GM19193 (cell line): ENCODE data around the gene CLIC1.

Experiments used
- POLR2A ChIP-seq: IDR thresholded peaks from 4 replicates; pipeline ENCODE4 v1.6.1; 2011; ENCODE audit not compliant: insufficient read depth, insufficient read length; ENCODE audit errors: extremely low read depth

Gene CLIC1

DNA sequence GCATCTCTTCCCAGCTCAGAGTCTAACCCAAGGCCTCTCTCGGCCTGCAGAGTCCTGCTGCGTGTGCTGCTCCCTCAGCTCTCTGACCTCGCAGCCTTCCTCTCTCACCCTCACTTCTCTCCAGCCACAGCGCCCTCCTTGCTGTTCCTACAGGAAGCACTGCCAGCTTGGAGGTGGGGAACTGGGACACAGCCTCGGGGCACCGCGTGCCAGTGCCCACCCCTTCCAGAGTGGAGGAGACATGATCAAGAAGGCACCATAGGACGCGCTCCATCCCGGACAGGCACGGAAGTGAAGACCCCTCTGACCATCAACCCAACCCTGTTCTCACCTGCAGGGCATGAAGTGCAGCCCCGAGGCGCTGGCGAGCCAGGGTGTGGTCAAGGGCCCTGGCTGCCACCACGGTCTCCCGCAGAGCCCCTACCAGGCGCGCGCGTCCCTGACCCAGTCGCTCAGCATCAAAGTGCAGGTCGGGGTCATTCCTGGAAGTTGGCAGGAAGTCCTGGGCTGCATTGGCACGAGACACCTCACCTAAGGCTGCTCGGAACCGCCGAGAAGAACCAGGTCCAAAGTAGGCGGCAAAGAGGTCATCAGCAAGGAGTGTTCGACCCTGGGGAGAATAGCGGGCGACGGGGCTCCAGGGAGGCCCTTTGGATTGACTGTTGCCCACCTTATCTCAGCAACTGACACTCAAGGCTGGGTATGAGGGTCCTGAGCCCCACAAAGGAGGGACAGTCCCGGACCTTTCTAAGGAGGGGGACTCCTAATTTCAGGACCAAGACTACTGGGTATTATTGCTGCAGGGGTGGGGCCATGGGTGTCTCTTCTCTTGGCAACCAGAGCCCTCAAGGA lies 39.5 kb upstream of the CLIC1 start:
- TF ChIP-seq POLR2A, result no peak

DNA sequence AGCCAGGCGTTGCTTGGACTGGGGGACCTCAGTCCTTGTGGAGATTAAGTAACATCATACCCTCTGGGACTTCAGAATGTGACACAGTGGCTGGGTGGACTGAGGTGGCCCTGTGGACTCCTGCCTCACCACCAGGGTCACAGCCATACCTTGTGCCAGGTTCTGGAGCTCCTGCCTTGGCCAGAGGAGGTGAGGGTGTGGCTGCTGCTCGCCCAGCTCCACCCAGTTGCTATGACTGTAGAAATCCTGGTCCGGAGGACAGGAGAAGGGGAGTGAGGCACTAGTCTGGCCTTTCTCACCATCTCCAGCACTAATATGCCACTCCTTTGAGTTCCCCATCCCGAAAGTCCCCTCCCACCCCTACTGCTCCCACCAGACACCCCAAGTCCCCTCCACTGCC lies 38.9 kb upstream of the CLIC1 start:
- TF ChIP-seq POLR2A, result no peak

DNA sequence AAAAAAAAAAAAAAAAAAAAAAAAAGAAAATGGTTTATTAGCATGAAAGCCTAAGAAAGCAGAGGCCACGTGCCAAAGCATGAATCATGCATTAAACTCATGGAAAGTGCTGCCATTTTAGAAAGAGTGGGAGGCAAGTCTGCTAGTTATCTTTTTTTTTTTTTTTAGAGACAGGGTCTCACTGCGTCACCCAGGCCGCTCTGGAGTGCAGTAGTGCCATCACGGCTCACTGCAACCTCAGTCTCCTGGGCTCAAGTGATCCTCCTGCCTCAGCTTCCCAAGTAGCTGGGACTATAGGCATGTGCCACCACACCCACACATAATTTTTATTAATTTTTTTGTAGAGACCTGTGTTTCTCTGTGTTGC lies 35.6 kb upstream of the CLIC1 start:
- TF ChIP-seq POLR2A, result no peak

DNA sequence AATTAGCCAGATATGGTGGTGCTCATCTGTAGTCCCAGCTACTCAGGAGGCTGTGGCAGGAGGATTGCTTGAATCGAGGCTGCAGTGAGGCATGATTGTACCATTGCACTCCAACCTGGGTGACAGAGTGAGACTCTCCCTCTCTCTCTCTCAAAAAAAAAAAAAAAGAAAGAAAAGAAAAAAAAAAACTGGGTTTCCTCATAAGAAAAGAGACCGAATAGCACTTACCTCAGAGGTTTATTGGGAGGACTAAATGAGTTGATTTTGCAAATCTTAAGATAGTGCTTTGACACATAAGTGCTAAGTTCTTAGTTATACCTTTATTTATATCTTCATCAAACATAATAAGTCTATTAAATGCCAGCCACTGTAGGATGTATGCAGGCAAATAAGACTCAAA lies 34.5 kb upstream of the CLIC1 start:
- no peak for TF ChIP-seq POLR2A

DNA sequence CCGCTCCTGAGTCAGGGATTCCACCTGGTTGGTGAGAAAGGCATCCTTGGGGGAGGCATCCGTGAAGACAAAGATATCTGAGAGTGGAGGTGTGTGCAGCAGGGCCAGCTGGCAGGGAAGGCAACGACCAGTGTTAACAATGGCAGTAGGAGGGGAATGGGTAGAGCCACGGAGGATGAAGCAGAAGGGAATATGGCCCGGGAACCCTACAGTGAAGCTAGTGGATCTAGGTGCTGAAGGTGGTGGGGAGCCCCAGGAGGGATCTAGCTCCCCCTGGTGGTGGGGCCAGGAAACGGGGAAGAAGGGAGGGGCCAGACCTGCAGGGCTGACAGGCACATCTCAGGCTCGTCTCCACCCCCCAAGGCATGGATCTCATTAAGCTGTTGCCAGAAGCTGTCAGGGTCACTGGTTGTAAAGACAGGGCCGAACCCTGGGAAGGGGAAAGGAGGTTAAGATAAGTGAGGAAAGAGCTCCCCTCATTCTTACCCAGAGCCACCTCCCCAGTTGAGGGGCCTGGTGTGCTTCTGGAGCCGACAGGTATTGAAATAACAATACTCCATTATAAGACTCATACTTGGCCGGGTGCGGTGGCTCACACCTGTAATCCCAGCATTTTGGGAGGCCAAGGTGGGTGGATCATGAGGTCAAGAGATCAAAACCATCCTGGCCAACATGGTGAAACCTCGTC lies 33.5 kb upstream of the CLIC1 start:
- no peak for TF ChIP-seq POLR2A

DNA sequence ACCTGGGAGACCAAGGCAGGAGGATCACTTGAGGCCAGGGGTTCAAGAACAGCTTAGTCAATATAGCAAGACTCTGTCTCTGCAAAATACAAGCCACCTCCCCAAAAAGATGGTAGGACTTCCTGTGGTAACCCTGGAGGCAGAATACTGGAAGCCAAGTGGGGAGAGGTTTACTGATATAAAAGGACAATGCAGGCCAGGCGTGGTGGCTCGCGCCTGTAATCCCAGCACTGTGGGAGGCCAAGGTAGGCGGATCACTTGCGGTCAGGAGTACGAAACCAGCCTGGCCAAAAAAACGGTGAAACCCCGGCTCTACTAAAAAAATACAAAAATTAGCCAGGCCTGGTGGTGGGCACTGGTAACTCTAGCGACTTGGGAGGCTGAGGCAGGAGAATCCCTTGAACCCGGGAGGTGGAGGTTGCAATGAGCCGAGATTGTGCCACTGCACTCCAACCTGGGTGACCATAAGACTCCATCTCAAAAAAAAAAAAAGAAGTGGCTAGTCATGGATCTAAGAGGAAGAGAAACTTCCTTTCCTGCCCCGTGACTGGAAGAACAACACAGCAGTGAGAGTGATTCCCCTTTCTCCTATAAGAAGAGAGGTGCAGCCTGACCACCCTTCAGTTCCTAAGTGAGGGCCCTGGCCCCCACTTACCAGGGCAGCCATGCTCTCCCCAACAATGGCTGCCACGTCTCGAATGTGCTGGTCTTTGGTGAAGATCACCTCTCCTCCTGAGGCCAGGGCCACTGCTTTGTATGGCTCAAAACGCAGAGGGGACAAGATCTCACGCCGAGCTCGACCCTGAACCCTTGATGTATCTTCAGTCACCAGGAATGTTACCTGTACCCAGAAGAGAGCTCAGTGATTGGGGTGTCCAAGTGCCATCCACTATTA lies 32.3 kb upstream of the CLIC1 start:
- no peak for TF ChIP-seq POLR2A

DNA sequence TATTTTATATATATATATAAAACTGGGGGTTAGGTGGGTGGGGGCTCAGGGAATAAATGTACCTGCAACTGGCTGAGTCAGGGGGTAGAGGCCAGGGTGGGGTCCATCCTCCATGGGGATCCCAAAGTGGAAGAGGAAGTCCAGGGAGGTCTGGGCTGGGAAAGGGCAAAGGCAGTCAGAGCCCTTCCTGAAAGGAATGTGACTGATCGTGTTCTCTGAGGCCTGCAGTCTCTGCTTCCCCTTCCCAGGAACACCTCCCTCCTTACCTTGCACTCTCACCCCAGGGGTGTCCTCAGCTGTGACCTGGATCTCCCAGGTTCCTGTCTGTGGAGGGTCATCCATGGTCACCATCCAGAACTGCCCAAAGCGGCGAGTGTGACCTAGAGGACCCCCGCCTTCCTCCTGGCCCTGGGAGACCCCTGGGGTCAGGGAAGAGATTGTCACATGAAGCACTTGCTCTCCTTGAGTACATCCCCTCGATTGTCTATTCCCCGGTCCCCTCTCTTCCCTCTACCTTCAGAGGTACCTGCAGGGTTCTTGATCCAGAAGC lies 30.8 kb upstream of the CLIC1 start:
- no peak for TF ChIP-seq POLR2A

DNA sequence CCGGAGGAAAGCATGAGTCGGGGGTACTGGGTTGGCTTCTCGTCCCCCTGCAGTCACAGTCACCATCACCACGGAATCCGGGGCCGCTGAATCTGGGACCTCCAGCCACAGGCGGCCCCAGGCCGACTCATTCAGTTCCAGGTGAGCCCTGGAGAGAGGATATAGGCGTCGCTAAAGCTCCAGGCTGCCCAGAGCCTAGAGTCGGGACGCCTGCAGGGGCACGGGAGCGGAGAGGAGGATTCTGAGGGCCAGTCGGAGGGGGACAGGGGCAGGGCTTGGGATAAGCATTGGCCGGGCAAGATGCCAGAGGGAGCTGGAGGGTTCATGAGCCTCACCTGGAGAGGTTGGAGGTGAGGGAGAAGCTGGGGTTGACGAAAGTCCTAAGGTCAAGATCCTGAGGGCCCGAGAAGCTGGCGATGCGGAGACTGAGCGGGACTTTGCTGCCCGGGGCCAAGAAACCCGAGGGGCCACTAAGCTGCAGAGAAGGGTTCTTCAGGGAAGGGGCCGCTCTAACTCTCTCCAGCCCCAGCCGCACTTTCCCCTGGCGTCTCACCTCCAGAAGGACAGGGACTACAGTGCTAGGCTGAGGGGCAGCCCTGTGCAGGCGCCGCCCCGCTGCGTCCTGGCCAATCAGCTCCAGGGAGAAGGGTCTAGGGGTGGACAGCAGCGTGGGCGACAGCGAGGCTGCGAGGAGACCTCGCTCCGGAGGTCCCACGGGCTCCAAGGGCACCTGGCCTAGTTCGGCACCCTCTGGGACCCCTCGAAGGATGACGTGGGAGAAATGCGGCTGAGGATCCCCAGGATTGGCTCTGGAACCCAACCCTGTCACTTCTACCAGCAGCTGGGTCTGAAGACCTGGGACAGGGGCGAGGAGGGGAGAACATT lies 29.8 kb upstream of the CLIC1 start:
- peak; percentile 16 for TF ChIP-seq POLR2A

DNA sequence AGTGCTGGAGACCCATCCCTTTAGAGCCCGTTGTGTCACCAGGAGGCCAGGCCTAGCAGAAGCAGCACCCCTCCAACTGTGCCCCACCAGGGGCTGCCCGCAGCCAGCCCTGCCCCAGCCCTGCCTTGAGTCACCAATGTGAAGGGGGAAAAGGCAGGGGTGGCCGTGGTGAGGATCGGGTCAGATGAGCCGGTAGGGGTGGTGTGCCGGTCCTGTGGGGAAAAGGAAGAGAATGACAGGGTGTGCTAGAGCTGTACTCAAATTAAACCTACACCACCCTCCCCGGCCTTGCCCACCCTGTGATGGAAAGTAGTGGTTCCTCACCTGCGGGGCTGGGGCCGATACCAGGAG lies 29.2 kb upstream of the CLIC1 start:
- peak; percentile 21 for TF ChIP-seq POLR2A

DNA sequence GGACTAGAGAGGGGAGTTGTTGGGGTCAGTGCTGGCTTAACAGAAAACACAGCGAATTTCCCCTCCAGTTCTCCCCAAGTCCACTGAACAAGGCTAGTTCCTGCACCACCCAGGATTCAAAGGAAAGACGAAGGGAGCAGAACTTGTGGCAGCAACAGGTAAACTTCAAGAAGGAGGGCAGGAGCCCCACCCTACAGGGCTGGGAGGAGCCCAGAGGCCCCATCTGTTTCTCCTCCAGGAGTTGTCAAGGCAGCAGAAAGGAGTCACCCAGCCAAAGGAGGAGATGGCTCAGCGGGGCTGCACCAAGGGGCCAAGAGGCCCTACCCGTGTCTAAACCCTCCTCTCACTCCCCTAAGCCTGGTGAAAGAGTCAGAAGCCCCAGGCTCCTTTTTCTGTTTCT lies 27.9 kb upstream of the CLIC1 start:
- no peak for TF ChIP-seq POLR2A

DNA sequence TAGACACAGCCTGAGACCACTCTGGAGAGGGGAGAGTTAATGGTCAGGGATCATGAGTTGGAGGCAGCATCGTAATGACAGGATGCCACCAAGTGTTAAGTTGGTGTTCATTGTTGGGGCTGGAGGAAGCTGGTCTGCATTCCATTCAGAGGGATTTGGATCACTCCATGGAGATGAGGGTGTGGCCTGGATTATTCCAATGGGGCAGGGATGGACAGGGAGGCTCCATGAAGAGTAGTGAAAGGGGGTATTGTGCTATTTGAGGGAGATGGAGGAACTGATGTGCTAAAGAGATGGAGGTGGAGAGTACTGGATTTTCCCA lies 27.2 kb upstream of the CLIC1 start:
- no peak for TF ChIP-seq POLR2A

DNA sequence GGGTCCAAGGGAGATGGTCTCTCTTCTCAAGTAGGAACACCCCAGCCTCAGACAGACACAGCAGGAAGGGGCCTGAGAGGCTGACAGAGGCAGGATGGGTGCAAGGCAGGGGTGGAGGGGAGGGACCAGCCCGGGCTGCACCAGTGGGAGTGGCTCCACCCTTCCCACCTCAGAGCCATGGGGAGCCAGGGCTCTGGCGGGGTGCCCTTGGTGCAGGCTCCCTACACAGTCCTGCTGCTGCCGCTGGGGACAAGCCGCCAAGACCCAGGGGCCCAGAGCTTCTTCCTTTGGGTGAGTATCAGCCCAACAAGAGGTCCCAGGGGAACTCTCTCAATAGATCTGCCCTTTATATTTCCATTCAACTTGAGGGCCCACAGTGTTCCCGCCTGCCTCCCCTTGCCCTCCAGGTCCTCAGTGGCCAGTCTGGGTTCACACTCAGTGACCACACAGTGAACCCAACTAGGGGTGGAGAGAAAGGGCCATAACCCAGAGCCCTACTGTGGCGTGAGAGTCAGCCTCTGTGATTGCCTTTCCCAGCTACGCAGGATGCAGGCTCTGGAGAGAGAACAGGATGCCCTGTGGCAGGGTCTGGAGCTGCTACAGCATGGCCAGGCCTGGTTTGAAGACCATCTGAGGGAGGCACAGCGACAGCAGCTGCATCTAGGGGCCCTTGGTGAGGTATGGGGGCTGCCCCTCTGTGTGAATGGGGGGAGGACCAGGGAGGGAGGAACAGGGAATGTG lies 26.7 kb upstream of the CLIC1 start:
- no peak for TF ChIP-seq POLR2A

DNA sequence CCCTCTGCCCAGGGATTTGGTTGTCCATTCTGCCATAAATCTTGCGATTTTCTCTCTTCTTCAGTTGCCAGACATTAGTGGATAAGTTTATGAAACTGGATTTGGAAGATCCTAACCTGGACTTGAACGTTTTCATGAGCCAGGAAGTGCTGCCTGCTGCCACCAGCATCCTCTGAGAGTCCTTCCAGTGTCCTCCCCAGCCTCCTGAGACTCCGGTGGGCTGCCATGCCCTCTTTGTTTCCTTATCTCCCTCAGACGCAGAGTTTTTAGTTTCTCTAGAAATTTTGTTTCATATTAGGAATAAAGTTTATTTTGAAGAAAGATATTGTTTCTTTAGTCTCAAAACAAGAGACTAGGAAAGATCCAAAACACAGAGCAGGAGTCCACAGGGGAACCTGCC lies 26.0 kb upstream of the CLIC1 start, which contains the start of gene SAPCD1:
Gene SAPCD1 (plus strand): TSS at position 301 of the 400 bp plus-strand sequence. CDS start 399 bp downstream, outside the sequence.
- no peak for TF ChIP-seq POLR2A
